Measurements from ENCODE around the gene SLC4A8. TPM values are rescaled to one million over a fixed set of nuclear protein-coding genes. Genes with fewer than 3 reads are reported as not detected.

The SLC4A8 gene
- total RNA-seq, 1 donor from 2014 or later: 2.6 TPM

DNA sequence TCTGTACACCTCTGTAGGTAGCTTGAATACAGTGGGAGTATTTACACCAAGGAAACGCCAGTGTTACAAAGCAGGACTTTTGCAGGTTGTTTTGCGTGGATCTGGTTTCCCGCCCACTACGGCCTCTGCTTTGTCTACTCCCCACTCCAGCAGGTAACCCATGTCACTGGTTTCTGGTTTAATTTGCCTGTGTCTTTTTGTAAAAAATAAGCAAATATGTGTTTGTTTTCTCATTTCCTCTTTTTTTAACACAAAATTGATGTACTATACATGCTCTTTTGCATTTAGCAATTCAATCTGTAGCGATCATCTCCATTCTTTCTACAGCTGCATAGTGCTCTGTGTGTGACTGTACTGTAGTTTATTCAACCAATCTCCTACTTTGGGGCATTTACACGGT, 123.0 kb downstream of the SLC4A8 start:
- Mint-ChIP-seq H3K9me3 (no peaks in the 10 kb centered on the region), H3K27ac (no peak overlapping the region), H3K36me3 (ENCODE audit: low read depth) (no peaks in the 10 kb centered on the region), H3K4me3 (no peak overlapping the region), H3K27me3 (ENCODE audit: insufficient read depth) (peaks cover 21% of the 10 kb centered on the region), H3K4me1 (ENCODE audit: low read depth) (no peaks in the 10 kb centered on the region)
- intact Hi-C loops (cut with micrococcal nuclease): no loop called here
- no peak for DNase-seq (ENCODE audit: low spot score)

DNA sequence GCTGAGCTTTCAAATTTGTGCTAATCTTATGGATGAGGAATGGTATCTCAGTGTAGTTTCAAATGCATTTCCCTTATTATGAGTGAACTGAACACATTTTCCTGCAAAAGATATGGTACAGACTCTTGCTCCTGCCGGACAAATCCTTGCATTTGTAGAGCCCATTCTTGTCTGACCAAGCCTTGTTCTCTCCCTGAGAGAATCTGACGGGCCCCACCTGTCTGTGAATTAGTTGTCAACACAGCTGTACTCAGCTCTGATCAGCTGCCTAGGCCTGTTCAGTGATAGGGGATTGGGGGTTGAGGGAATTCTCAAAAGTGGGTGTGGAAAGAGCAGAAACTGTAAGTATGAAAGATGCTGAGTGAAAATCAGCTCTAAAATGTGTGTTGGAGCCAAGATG, 123.6 kb downstream of the SLC4A8 start:
- H3K9me3 Mint-ChIP-seq: no peaks in the 10 kb centered on the region

DNA sequence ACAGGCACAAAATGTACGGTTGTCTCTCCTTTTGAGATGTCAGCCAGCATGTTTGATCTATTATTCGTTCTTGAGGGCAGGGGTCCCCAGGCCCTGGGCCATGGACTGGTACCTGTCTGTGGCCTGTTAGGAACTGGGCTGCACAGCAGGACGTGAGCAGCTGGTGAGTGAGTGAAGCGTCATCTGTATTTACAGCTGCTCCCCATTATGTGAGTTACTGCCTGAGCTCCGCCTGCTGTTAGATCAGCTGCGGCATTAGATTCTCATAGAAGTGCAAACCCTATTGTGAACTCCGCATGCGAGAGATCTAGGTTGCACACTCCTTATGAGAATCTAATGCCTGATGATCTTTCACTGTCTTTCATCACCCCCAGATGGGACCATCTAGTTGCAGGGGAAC, 125.0 kb downstream of the SLC4A8 start:
- H3K36me3 Mint-ChIP-seq (ENCODE audit: low read depth): no peaks in the 10 kb centered on the region
- H3K4me3 Mint-ChIP-seq: no peak overlapping the region
- no peaks in the 10 kb centered on the region for H3K9me3 Mint-ChIP-seq
- intact Hi-C loops (cut with micrococcal nuclease): no loop called here
- no peak overlapping the region for H3K27ac Mint-ChIP-seq
- peaks cover 25% of the 10 kb centered on the region for H3K27me3 Mint-ChIP-seq (ENCODE audit: insufficient read depth)
- no peak for DNase-seq (ENCODE audit: low spot score)
- H3K4me1 Mint-ChIP-seq (ENCODE audit: low read depth): no peaks in the 10 kb centered on the region

More for the DNA sequence above, 123.6 kb downstream of the SLC4A8 start:
- H3K27me3 Mint-ChIP-seq (ENCODE audit: insufficient read depth): peaks cover 25% of the 10 kb centered on the region
- no peaks in the 10 kb centered on the region for H3K4me1 Mint-ChIP-seq (ENCODE audit: low read depth)
- DNase-seq (ENCODE audit: low spot score): no peak
- intact Hi-C loops (cut with micrococcal nuclease): no loop called here
- no peak overlapping the region for H3K27ac Mint-ChIP-seq
- H3K4me3 Mint-ChIP-seq: no peak overlapping the region
- H3K36me3 Mint-ChIP-seq (ENCODE audit: low read depth): no peaks in the 10 kb centered on the region

Other genes starting within 250 kb of the SLC4A8 start
- 5.2 and 6.7 TPM in 2 replicates for gene POU6F1, start 206.8 kb upstream of the SLC4A8 start, total RNA-seq
- 163 and 169 TPM in 2 replicates for gene DAZAP2, start 186.0 kb upstream of the SLC4A8 start, total RNA-seq
- gene SMAGP, start 154.4 kb upstream of the SLC4A8 start, total RNA-seq: 0.16 TPM in 1 of 2 replicates, not detected in the other
- gene BIN2, start 100.7 kb upstream of the SLC4A8 start, total RNA-seq: 40.9 and 43.3 TPM in 2 replicates
- gene CELA1, start 78.2 kb upstream of the SLC4A8 start, total RNA-seq: not detected in 2 replicates
- gene GALNT6, start 33.4 kb upstream of the SLC4A8 start, total RNA-seq: 11.9 and 12.4 TPM in 2 replicates
- gene SCN8A, start 166.4 kb downstream of the SLC4A8 start, total RNA-seq: 0.15 and 0.26 TPM in 2 replicates

Measured in activated T-helper 1 cell treated with anti-CD3 and anti-CD28 coated beads, Interleukin-12 subunit alpha, Interleukin-12 subunit beta, Interleukin-2, Interleukin-4 antibody, amounts not matched to agents 30 ng/mL and 10 ng/mL and 1 ng/mL, durations not matched to agents 14 hours and 24 hours and 36 hours (primary cell).